GM18868 (cell line): ENCODE measurements around the gene HEXA.

Source experiments
- ATAC-seq: cut with Tn5 transposase; IDR thresholded peaks from one replicate; pipeline ENCODE4 v1.9.1; 2021; ENCODE audit warnings: mild to moderate bottlenecking, moderate library complexity; ENCODE audit not compliant: unreplicated experiment

HEXA gene

GRCh38 chr15:72377331-72377730, 1.5 kb upstream of the HEXA start:
- no peak for ATAC-seq

- peak; percentile 45 for ATAC-seq
Measured at GRCh38 chr15:72375501-72375845, 341 bp downstream of the HEXA start.

- ATAC-seq = no peak
Measured at GRCh38 chr15:72372361-72372760, 3.5 kb downstream of the HEXA start.

- no peak for ATAC-seq
Measured at GRCh38 chr15:72369964-72370363, 5.8 kb downstream of the HEXA start.

GRCh38 chr15:72368899-72369298, 6.9 kb downstream of the HEXA start:
- ATAC-seq = no peak

- no peak for ATAC-seq
Measured at GRCh38 chr15:72368325-72368724, 7.5 kb downstream of the HEXA start.

GRCh38 chr15:72365844-72366243, 10.0 kb downstream of the HEXA start:
- ATAC-seq = peak; percentile 79

- no peak for ATAC-seq
Measured at GRCh38 chr15:72361176-72361575, 14.6 kb downstream of the HEXA start.

- ATAC-seq = no peak
Measured at GRCh38 chr15:72358650-72359171, 17.1 kb downstream of the HEXA start.

GRCh38 chr15:72358121-72358520, 17.7 kb downstream of the HEXA start:
- ATAC-seq = no peak

- ATAC-seq = no peak
Measured at GRCh38 chr15:72354496-72354895, 21.3 kb downstream of the HEXA start.

- ATAC-seq = no peak
Measured at GRCh38 chr15:72353266-72353665, 22.5 kb downstream of the HEXA start.

GRCh38 chr15:72345806-72346205, 30.0 kb downstream of the HEXA start:
- ATAC-seq = no peak

GRCh38 chr15:72345280-72345679, 30.5 kb downstream of the HEXA start:
- ATAC-seq = no peak

GRCh38 chr15:72344602-72345001, 31.2 kb downstream of the HEXA start:
- no peak for ATAC-seq

GRCh38 chr15:72342385-72342784, 33.4 kb downstream of the HEXA start:
- ATAC-seq = no peak

- no peak for ATAC-seq
Measured at GRCh38 chr15:72341361-72341760, 34.5 kb downstream of the HEXA start.

GRCh38 chr15:72340366-72340765, 35.4 kb downstream of the HEXA start:
- ATAC-seq = no peak

GRCh38 chr15:72339777-72340177, 36.0 kb downstream of the HEXA start:
- no peak for ATAC-seq

- no peak for ATAC-seq
Measured at GRCh38 chr15:72338617-72339321, 37.0 kb downstream of the HEXA start.

- ATAC-seq = no peak
Measured at GRCh38 chr15:72338148-72338547, 37.7 kb downstream of the HEXA start.

- no peak for ATAC-seq
Measured at GRCh38 chr15:72334842-72335241, 41.0 kb downstream of the HEXA start.

- ATAC-seq = no peak
Measured at GRCh38 chr15:72331021-72331420, 44.8 kb downstream of the HEXA start.
